Upper lobe of left lung (tissue), 4 donors: ENCODE results near the gene PSORS1C1.

Experiments
- EP300 ChIP-seq, 4 donors: sonication (generic); formaldehyde crosslinking; IDR thresholded peaks; one replicate each; pipeline ENCODE4 v1.5.1; 2017; ENCODE audit warnings: antibody characterized with exemption in 4 of 4, control low read depth in 2 of 4
- POLR2A ChIP-seq, 4 donors: fragments of 450-650 bp; IDR thresholded peaks; one replicate each; pipeline ENCODE4 v1.5.1; 2016 to 2017; ENCODE audit warnings: antibody characterized with exemption in 4 of 4, mild to moderate bottlenecking in 2 of 4
- POLR2AphosphoS5 ChIP-seq, 2 donors: sonication (generic); formaldehyde crosslinking; IDR thresholded peaks; one replicate each; pipeline ENCODE4 v1.5.1; 2017; ENCODE audit warnings: antibody characterized with exemption in 2 of 2
- TF ChIP-seq, protein P1 (sequence below), 6 experiments: fragments of 450-650 bp in 4 of 6; fragments of 200-600 bp in 2 of 6; sonication (generic) in 2 of 6; IDR thresholded peaks; one replicate each; pipeline ENCODE4 v1.5.1; 2016 to 2019; ENCODE audit warnings: antibody characterized with exemption in 6 of 6

DNA sequence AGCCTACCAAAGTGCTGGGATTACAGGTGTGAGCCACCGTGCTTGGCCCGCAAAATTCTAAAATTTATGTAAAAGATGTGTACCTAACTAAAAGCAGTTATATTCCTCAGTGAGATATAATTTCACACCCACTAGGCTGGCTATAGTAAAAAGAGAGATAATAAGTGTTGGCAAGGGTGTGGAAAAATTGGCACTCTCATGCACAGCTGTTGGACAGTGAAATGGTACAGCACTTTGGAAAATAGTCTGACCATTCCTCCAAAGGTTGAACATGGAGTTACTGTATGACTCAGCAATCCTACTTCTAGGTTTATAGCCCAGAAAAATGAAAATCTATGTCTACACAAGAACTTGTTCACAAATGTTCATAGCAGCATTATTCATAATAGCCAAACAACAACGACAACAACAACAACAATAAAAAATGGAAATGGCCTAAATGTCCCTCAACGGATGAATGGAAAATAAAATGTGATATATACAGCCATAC, 16.1 kb upstream of the PSORS1C1 start:
- TF ChIP-seq, protein P1, sequence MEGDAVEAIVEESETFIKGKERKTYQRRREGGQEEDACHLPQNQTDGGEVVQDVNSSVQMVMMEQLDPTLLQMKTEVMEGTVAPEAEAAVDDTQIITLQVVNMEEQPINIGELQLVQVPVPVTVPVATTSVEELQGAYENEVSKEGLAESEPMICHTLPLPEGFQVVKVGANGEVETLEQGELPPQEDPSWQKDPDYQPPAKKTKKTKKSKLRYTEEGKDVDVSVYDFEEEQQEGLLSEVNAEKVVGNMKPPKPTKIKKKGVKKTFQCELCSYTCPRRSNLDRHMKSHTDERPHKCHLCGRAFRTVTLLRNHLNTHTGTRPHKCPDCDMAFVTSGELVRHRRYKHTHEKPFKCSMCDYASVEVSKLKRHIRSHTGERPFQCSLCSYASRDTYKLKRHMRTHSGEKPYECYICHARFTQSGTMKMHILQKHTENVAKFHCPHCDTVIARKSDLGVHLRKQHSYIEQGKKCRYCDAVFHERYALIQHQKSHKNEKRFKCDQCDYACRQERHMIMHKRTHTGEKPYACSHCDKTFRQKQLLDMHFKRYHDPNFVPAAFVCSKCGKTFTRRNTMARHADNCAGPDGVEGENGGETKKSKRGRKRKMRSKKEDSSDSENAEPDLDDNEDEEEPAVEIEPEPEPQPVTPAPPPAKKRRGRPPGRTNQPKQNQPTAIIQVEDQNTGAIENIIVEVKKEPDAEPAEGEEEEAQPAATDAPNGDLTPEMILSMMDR (IDR thresholded peaks at IDR 0.05) = no peak
- TF ChIP-seq POLR2A (IDR thresholded peaks at IDR 0.05) (no peak), EP300 (IDR thresholded peaks at IDR 0.05) (no peak), POLR2AphosphoS5 (IDR thresholded peaks at IDR 0.05) (no peak)
